GM18870 (cell line): ENCODE data around the gene ZDHHC12.

ENCODE experiments used
- ATAC-seq: cut with Tn5 transposase; IDR thresholded peaks from one replicate; pipeline ENCODE4 v1.9.1; 2021; ENCODE audit warnings: moderate library complexity; ENCODE audit not compliant: unreplicated experiment

ZDHHC12 gene

GRCh38 chr9:128723866-128724743 lies at the start of gene ZDHHC12:
Gene ZDHHC12, minus strand, starts transcription at chr9:128724127. Its CDS starts 34 bp downstream, at chr9:128724093.
- ATAC-seq, result peak; percentile 78

- ATAC-seq, result no peak
Measured at GRCh38 chr9:128773049-128773448, 49.1 kb upstream of the ZDHHC12 start.

- ATAC-seq, result no peak
Measured at GRCh38 chr9:128771745-128772519, 48.0 kb upstream of the ZDHHC12 start, which contains the start of gene ZER1. Gene ZER1, minus strand, starts transcription at chr9:128771927. Its CDS starts 16,362 bp downstream, at chr9:128755565.

- ATAC-seq, result no peak
Measured at GRCh38 chr9:128771094-128771721, 47.3 kb upstream of the ZDHHC12 start.

GRCh38 chr9:128770286-128771030 lies 46.5 kb upstream of the ZDHHC12 start:
- ATAC-seq, result no peak

GRCh38 chr9:128768606-128769005 lies 44.7 kb upstream of the ZDHHC12 start:
- ATAC-seq, result no peak

- no peak for ATAC-seq
Measured at GRCh38 chr9:128765499-128765898, 41.6 kb upstream of the ZDHHC12 start.

GRCh38 chr9:128764361-128764760 lies 40.4 kb upstream of the ZDHHC12 start:
- no peak for ATAC-seq

- no peak for ATAC-seq
Measured at GRCh38 chr9:128762671-128763449, 38.9 kb upstream of the ZDHHC12 start.

- no peak for ATAC-seq
Measured at GRCh38 chr9:128757602-128758001, 33.7 kb upstream of the ZDHHC12 start.

- no peak for ATAC-seq
Measured at GRCh38 chr9:128753627-128754026, 29.7 kb upstream of the ZDHHC12 start.

- ATAC-seq, result no peak
Measured at GRCh38 chr9:128750926-128751595, 27.1 kb upstream of the ZDHHC12 start.

GRCh38 chr9:128747241-128747640 lies 23.3 kb upstream of the ZDHHC12 start:
- no peak for ATAC-seq

GRCh38 chr9:128743421-128743820 lies 19.5 kb upstream of the ZDHHC12 start:
- ATAC-seq, result no peak

GRCh38 chr9:128742401-128742800 lies 18.5 kb upstream of the ZDHHC12 start:
- ATAC-seq, result no peak

GRCh38 chr9:128735373-128735772 lies 11.4 kb upstream of the ZDHHC12 start:
- ATAC-seq, result no peak

GRCh38 chr9:128733256-128733655 lies 9.3 kb upstream of the ZDHHC12 start:
- ATAC-seq, result no peak

GRCh38 chr9:128732576-128732975 lies 8.6 kb upstream of the ZDHHC12 start:
- ATAC-seq, result no peak

- ATAC-seq, result no peak
Measured at GRCh38 chr9:128731691-128732090, 7.8 kb upstream of the ZDHHC12 start.
